NCI-H1694 (cell line): Measurements from ENCODE around the gene ZNF14.
"Not testable (repeated sequence)": the region's sequence is repeated elsewhere in the genome, so short reads cannot be mapped to it uniquely, and the experiment has no call there.

Source experiments
- DNase-seq: peaks from one replicate; lab custom pipeline; 2025; lab: John Stamatoyannopoulos, UW

The ZNF14 gene

DNA sequence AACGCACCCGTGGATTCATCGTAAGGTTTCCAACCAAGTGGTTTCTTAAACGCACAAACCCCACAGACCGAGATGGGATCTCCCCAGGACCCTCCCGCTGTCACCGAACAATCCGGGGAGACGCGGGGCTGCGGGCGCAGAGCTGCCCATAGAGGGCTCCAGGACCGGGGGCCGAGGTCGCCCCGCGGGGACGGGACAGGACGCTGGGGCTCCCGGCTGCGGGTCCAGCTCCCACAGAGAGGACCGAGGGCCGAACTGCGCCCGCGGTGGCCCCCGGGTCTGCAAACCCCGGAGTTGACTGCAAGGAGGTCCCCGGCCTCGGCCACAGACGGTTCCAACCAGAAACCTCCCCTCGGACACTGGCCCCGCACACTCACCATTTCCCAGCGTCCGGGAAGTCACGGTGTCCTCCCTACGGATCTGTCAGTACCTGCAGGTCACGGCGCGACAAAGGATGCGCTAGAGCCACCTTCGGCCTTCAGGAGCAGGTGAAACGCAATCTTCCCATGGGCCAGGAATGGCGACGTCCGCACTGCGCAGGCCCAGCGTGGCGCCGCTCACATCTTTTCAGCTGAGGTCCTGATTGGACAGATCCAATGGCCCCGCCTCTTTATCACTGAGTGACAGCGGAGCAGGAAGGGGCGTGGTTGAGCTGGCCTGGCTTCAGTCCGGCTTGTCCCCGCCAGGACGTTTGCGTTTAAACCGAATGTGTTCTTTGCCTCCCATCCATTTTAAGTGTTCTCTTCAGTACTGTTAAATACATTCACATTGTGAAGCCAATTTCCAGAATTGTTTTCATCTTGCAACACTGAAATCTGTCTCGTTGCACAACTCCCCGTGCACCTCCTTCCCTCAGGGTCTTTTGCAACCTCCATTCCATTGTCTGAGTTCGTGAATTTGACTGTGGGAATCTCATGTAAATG, at the start of gene ZNF14:
ZNF14 (minus strand) TSS at position 534 of the 923 bp plus-strand sequence; CDS start at position 380, 154 bp downstream.
- peak; percentile 92 for DNase-seq

DNA sequence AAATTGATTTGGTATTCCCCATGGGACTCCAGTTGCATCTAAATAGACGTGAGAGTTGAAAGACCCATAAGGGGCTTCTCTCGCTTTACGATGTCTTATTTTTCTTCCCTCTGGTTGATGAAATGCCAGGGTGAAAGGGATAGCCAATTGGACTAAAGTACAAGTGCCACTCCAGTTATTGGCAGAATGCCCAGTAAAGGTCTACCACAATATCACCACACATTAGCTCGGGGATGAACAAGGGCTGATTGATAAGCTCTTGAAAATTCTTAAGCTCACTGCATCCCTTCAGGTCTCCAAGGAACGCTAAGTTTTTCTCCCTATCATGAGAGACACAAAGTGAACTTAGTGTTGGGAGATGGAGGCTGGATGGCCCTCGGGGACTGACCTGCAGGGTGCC, 48.9 kb upstream of the ZNF14 start:
- not testable (repeated sequence) for DNase-seq

DNA sequence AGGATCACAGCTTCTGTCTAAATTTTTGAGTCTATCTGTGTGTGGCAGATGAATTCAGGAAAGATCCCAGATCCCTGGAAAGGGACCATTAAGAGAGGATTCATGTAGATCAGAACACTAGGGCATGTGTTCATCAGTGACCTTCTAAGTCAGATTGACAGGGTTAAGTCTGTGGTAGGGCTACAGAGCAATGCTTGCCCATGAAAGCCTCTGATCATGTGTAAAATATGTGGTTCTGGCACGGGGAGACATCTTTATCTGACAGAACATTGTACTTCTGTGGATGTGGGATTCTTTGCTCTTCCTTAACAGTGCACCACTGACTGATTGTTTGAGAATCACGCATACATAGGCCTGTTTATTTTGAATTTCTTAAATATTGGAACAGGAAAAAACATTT, 45.8 kb upstream of the ZNF14 start:
- DNase-seq: no peak

DNA sequence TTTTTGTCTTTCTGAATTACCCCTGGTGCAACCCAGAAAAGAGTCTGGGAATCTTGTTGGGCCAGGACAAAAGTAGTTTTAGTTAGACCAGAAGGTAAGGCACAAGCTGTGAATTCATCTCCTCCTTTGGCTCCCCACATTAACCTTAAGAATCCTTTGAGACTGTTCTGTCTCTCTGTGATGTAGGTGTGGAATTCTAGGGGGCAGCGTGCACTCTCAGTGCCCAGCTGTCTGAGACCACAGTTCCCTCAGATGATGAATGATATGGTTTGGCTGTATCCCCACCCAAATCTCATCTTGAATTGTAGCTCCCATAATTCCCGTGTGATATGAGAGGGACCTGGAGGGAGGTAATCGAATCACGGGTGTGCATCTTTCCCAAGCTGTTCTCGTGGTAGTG, 44.8 kb upstream of the ZNF14 start:
- DNase-seq: no peak

DNA sequence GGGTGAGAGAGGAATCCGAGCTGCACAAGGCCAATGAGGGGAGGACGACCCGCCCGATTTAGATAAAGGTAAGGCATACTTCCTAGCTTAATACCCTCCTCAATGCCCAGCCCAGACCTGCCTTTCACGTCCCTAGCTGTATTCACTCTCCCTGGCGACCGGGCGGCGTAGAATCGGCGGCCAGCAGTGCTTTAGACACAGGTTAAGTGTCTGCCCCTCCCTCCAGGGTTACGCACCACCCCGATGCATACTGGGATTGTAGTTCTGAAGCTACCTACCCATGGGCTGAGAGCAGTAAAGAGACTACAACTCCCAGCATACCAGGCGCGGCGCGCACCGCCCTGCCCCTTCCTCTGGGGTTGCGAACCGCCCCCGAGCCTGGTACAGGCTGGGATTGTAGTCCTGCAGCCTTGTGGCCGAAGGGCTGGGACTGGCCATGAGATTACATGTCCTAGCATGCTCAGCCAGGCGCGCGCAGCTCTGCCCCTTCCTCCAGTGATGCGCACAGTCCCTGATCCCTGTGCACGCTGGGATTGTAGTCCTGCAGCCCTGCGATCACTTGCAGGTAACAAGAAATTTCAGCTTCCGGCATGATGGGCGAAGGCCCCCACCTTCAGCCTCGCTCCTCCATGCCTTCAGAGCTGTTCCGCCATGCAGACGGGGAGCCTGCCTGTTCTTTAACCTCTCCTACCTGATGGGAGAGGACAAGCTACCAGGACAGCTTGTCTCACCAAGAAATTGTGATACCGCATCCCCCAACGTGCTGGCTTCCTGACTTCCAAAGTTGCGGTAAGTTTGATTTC, 43.5 kb upstream of the ZNF14 start:
- DNase-seq: peak; percentile 94

DNA sequence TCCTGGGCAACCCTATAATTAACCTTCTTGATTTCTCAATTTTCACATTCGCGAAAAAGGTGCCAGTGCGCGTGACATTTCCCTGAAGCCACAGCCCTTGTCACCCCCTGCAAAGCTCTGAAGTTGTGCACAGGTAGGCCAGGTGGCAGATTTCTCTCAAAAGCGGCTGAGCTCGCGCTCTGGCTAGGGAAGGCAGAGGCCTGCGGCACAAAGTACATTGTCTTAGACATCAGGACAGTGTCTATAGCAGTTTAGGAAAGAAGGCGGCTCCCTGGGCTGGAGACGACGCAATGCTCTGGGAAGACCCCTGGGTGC, 42.9 kb upstream of the ZNF14 start:
- no peak for DNase-seq

DNA sequence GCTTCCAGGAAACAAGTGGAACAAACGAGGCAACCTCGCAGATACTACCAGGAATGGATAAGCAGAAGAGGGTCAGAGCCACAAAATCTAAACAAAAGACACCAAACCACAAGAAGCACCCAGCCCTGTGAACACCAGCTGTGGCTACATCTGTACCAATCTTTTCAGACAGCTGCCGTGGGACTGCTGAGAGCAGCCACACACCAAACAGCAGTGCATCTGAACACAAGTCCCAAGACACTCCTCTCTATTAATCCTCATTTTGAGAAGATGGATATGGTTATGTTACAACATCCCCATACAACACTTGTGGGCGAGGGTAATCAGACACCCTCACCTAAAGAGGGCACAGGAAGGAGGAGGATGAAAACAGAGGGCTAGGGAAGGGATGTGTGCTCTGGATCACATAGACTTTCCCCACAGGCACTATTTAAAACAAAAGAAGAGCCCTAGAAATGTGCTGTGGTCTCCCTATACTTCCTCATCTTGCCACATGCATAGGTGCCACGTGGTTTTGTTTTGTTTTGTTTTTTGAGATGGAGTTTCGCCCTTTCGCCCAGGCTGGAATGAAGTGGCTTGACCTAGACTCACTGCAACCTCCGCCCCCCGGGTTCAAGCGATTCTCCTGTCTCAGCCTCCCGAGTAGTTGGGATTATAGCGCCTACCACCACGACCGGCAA, 41.6 kb upstream of the ZNF14 start:
- no peak for DNase-seq

DNA sequence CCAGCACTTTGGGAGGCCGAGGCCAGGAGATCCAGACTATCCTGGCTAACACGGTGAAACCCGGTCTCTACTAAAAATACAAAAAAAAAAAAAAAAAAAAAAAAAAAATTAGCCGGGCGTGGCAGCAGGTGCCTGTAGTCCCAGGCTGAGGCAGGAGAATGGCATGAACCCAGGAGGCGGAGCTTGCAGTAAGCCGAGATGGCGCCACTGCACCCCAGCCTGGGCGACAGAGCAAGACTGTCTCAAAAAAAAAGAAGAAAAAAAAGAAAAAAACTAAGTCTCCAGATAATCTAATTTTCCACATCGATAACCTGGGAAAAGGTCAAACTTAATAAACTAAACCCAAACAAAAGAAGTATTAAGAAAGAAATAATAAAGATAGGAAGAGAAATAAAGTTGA, 39.1 kb upstream of the ZNF14 start:
- DNase-seq: not testable (repeated sequence)

DNA sequence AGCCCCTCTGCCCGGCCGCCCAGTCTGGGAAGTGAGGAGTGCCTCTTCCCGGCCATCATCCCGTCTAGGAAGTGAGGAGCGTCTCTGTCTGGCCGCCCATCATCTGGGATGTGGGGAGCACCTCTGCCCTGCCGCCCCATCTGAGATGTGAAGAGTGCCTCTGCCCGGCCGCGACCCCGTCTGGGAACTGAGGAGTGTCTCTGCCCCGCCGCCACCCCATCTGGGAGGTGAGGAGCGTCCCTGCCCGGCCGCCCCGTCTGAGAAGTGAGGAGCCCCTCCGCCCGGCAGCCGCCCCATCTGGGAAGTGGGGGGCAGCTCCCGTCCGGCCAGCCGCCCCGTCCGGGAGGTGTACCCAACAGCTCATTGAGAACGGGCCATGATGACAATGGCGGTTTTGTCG, 37.1 kb upstream of the ZNF14 start:
- DNase-seq: not testable (repeated sequence)

DNA sequence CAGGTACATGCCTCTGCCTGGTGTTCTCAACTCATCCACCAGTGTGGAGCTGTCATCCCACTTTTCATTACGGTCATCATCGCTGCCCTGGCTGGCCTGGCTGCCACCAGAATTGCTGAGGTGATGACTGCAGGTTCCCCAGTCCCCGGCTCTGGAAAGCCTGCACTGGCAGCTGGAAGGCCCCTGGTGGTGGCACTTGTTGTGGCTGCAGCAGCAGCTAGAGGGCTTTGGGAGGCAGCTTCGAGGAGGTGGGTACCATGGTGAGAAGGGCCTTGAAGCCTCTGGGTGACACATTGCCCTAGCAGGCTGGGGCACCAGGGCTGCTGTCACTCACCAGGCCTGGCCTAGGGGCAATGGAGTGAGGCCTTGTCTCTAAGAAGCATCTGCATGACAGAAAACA, 25.3 kb upstream of the ZNF14 start:
- no peak for DNase-seq

DNA sequence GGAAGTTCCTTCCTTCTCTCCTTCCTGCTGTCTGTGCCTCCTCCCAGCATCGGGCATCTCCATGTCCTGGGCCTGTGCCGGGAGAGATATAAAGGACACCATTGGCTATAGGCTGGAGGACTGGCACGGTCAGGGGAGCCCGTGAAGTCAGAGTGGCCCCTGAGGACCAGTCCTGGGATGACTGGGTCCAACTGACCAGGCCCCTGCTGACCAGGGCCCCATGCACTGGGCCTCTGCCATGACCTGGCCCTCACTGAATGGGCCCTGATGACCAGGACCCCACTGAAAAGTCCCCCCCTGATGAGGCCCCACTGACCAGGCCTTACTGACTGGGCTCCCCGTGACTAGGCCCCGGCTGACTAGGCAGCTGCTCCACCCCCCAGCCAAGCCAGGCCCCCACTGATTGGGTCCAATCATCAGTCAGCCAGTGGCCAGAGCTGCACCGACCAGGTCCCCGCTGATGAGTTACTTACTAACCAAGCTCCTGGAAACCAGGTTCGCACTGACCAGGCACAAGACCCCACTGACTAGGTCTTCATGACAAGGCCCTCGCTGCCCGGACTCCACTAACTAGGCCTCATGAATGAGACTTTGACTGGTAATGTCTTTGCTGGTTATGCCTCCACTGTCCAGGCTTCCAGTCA, 20.0 kb upstream of the ZNF14 start:
- no peak for DNase-seq

DNA sequence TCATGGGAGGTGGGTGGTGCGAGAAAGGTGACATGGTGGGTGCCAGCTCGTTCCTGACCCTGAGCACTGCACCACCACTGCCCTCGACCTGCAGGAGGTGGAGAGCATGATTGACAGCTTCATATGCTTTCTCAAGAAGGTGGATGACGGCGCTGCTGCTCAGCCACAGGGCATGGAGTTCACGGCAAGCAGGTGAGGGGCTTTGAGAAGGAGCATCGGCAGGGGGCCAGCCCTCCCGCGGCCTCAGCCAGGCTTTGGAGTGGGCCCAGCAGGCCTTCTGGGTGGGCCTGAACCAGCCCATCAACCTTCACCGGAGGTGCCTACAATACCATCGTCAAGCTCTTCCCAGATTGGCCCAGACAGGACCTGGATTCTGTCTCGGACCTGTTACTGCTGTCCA, 18.9 kb upstream of the ZNF14 start:
- no peak for DNase-seq

DNA sequence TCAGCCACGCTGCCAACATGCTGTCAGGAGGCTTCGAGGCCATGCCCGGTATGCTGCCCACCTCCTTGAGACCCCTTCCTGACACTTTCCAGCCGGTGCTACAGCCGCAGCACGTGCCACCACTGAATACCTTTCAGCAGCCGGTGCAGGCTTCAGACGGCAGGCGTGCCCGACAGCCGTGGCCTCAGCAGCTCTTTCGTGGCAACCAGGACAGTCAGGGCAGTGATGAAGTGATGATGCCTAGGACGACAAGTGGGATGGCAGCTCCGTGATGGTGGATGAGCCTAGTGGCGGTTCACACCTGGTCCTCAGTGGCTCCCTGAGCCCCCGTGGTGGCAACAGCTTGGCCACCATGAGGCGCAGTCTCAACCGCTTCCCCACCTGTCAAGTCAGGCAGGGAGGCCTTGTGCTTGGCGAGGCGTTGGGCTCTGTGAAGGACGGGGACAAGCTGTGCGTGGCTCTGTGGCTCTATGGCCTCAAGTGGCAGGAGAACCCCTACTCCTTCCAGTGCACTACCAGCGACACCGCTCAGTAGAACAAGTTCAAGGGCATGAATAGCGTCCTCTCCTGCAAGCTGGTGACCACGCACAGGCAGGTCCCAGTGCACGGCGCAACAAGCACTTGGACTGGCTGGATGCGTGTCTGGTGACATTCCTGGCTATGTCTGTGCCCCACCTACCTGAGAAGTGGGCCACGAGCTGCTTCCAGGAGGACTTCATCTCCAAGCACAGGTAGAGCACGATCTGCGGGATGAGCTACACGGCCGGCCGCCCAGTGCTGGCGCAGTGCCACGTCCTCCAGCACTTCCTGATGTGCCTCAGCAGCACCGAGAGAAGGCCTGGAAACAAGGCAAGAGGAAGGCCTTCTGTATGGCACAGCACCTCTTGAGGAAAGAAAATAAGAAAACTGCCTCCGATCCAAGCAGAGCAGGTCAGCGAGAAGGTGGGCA, 18.2 kb upstream of the ZNF14 start:
- no peak for DNase-seq

DNA sequence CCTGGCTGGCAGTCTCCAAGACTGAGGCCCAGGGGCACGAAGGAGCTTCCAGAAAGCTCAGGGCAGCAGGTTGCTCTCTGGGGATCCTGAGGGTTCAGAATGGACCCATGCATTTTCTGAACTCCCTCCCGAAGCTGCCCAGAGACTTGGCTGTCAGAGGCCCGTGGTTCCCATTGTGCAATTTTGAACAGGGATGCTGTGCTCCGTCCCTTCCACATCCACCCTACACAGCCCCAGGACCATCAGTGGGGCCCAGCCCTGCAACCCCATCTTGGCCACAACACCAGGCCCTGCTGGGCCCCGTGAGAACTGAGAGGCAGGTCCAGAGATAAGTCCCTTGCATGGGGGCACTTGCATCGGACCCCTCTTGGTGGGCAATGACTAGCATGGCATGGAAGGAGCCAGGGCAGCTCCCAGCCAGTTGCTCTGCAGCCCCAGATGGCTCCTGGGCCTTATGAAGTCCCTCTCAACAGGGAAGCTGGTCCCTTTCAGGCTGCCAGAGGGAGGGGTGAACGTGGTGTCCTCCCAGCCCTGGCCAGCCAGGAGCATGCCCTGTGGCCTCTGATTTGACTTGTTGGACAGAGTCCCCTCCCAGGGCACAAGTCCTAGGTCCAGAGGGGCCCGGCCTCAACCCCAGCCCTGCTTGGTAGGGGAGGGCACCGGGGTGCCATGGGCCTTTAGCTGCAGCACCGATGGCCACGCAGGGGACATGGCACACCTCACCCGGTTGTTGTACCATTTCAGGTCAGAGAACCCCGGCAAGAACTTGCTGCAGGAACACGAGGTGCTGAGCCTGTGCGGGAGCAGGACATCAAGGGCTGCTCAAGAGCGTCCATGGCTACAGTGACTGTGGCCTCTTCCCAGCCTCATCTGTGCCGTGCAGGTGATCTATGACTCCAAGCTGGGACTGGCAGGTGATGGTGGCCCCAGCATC, 17.3 kb upstream of the ZNF14 start:
- DNase-seq: no peak

DNA sequence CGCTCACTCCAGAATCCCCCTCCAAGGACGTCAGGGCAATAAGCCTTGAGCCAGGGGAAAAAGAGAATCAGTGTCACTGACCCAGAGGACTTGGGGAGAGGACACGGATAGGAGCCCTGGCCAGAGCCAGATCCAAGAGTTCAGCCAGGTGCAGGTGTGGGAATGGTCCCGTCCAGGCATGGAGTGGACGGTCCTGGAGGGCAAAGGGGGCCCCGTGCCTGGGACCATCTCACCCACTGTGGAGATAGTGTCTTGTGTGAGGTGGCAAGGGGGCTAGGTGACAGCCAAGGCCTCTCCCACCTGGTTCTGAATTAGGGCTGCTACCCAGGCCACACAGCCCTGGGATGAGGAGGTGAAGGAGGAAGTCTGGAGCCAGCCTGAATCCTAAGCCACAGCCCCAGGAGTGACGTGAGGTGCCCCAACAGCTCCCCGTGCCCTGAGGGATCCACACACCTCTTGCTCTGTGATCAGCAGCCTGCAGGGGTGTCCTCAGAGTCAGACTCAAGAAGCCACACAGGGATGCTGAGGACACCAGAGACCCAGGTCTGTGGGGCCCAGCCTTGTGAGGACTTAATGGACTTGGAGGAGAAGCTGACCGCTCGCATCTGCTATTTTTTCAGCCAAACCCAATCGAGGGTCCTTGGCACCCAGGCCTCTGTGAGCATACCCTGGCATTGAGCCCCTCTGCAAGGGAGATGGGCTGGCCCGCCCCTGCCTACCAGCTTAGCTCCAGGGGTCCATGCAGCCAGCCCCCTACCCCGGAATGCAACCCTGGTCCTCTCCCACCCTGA, 16.4 kb upstream of the ZNF14 start:
- DNase-seq: no peak

DNA sequence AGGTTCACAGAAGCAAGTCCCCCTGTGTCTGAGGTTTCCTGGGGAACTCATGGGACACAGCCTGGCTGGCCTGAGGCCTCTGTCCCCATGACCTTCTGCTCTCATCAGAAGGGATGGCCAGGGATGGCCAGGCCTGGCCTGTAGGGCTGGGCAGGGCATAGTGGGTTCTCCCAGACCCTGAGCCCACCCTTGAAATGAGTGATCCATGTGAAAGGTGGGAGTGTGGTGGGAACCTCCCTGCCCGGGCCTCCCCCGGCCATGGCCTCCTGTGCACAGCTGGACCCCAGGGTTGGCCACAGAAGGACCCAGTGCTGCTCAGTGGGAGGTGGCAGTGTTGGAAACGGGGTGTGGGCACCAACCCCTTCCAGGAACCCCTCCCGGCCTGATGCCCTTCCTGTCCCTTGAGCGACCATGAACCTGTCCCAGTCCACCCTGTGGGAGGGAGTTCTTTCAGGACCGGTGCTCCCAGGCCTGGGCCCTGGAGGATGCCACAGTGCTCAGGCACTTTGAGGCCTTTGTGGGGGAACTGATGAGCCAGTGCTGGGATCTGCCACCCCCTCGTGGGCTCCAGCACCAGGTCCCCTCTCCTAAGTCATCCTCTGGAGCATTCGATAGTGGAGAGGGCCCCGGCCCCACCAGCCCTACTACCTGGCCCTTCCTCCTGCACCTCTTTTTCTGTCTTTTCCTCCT, 15.5 kb upstream of the ZNF14 start:
- no peak for DNase-seq

DNA sequence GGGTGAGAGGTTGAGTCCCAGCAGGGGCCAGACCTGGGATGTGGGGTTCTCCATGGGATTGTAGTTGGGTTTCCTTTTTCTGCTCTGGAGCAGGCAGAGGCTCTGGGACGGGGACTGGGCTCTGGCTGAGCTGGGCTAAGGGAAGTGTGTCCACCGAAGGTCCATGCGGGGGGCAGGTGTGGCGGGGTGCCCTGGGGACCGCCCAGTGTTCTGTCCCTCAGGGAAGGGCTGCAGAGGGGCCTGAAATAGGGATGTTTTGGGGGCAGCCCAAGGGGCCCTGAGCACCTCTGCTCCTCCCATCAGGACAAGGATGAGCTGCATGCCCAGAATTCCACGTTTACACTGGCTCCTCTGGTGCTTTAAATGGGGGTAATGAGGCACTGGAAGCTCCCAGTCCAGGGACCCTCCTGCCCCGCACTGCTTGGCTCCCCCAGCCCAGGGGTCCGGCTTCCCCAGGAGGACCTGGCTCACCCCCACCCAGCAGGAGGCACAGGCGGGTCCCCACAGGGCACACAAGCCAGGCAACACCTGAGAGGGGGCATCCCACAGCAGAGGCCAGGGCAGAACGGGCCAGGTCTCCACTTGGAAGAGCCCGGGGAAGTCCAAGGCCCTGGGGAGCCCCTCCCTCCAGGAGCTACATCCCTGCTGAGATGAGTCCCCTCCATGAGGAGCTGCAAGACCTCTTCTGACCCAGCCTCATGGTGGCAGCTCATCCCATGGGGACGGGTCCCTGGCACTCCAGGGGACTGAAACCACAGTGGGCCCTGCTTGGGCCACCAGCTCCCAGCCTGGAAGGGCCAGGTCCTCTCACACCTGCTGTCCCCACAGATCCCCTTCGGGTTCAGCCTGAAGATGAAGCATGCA, 14.7 kb upstream of the ZNF14 start:
- DNase-seq: no peak
